MM.1S (cell line): ENCODE results near the gene SPECC1.
"Not testable (repeated sequence)": the region's sequence is repeated elsewhere in the genome, so short reads cannot be mapped to it uniquely, and the experiment has no call there.

Source experiments
- DNase-seq: peaks from one replicate; pipeline ENCODE4 v3.0.0-alpha.2; 2015
- H2AFZ ChIP-seq: fragments of 300-600 bp; sonication (generic); 2 replicates; pipeline ENCODE4 v1.6.0; 2016; ENCODE audit warnings: antibody characterized with exemption, low read length
- H3F3A ChIP-seq: fragments of 300-600 bp; sonication (generic); 2 replicates; pipeline ENCODE4 v1.6.1; 2016; ENCODE audit warnings: mild to moderate bottlenecking, antibody characterized with exemption, low read length, moderate library complexity, mixed read lengths; ENCODE audit not compliant: insufficient read depth
- H3K27ac ChIP-seq: fragments of 300-600 bp; sonication (generic); 2 replicates; pipeline ENCODE4 v1.5.1; 2016; ENCODE audit warnings: mild to moderate bottlenecking, low read length
- H3K27me3 ChIP-seq: fragments of 300-600 bp; sonication (generic); replicated peaks from 2 replicates; pipeline ENCODE4 v1.6.0; 2016; ENCODE audit warnings: low read length; ENCODE audit not compliant: insufficient read depth
- H3K36me3 ChIP-seq: fragments of 300-600 bp; sonication (generic); replicated peaks from 2 replicates; pipeline ENCODE4 v1.6.1; 2016; ENCODE audit warnings: mild to moderate bottlenecking, low read length, mixed read lengths; ENCODE audit not compliant: insufficient read depth
- H3K4me1 ChIP-seq: fragments of 300-600 bp; sonication (generic); 2 replicates; pipeline ENCODE4 v1.6.1; 2016; ENCODE audit warnings: low read length, mixed read lengths
- H3K4me2 ChIP-seq: fragments of 300-600 bp; sonication (generic); 2 replicates; pipeline ENCODE4 v1.6.0; 2016; ENCODE audit warnings: low read depth, low read length
- H3K4me3 ChIP-seq: fragments of 300-600 bp; sonication (generic); 2 replicates; pipeline ENCODE4 v1.5.1; 2016; ENCODE audit warnings: low read length, mixed read lengths
- H3K79me2 ChIP-seq: fragments of 300-600 bp; sonication (generic); 2 replicates; pipeline ENCODE4 v1.6.1; 2016; ENCODE audit warnings: mixed run types, low read length, mixed read lengths
- H3K9ac ChIP-seq: fragments of 300-600 bp; sonication (generic); 2 replicates; pipeline ENCODE4 v1.6.1; 2016; ENCODE audit warnings: low read length, mixed read lengths
- H3K9me2 ChIP-seq: fragments of 300-600 bp; sonication (generic); replicated peaks from 2 replicates; pipeline ENCODE4 v1.6.1; 2016; ENCODE audit warnings: mild to moderate bottlenecking, low read length, mixed read lengths; ENCODE audit not compliant: insufficient read depth
- H3K9me3 ChIP-seq: fragments of 300-600 bp; sonication (generic); replicated peaks from 2 replicates; pipeline ENCODE4 v1.6.1; 2016; ENCODE audit warnings: mild to moderate bottlenecking, low read length, mixed read lengths; ENCODE audit not compliant: insufficient read depth
- H4K20me1 ChIP-seq: fragments of 300-600 bp; sonication (generic); 2 replicates; pipeline ENCODE4 v1.6.1; 2016; ENCODE audit warnings: mild to moderate bottlenecking, low read length, moderate library complexity, mixed read lengths; ENCODE audit not compliant: insufficient read depth
- EZH2 ChIP-seq: fragments of 300-600 bp; sonication (generic); optimal IDR thresholded peaks from 2 replicates; pipeline ENCODE3; 2017; ENCODE audit warnings: low read depth, mild to moderate bottlenecking, antibody characterized with exemption, low read length, mixed read lengths
- EZH2phosphoT487 ChIP-seq: fragments of 300-600 bp; sonication (generic); IDR thresholded peaks from 2 replicates; pipeline ENCODE4 v1.6.1; 2018; ENCODE audit warnings: antibody characterized with exemption, low read length
- TF ChIP-seq, protein P1 (sequence below): fragments of 300-600 bp; sonication (generic); IDR thresholded peaks from 2 replicates; pipeline ENCODE4 v1.5.1; 2016; ENCODE audit warnings: antibody characterized with exemption, low read length, mixed read lengths

The SPECC1 gene, protein sequence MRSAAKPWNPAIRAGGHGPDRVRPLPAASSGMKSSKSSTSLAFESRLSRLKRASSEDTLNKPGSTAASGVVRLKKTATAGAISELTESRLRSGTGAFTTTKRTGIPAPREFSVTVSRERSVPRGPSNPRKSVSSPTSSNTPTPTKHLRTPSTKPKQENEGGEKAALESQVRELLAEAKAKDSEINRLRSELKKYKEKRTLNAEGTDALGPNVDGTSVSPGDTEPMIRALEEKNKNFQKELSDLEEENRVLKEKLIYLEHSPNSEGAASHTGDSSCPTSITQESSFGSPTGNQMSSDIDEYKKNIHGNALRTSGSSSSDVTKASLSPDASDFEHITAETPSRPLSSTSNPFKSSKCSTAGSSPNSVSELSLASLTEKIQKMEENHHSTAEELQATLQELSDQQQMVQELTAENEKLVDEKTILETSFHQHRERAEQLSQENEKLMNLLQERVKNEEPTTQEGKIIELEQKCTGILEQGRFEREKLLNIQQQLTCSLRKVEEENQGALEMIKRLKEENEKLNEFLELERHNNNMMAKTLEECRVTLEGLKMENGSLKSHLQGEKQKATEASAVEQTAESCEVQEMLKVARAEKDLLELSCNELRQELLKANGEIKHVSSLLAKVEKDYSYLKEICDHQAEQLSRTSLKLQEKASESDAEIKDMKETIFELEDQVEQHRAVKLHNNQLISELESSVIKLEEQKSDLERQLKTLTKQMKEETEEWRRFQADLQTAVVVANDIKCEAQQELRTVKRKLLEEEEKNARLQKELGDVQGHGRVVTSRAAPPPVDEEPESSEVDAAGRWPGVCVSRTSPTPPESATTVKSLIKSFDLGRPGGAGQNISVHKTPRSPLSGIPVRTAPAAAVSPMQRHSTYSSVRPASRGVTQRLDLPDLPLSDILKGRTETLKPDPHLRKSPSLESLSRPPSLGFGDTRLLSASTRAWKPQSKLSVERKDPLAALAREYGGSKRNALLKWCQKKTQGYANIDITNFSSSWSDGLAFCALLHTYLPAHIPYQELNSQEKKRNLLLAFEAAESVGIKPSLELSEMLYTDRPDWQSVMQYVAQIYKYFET

DNA sequence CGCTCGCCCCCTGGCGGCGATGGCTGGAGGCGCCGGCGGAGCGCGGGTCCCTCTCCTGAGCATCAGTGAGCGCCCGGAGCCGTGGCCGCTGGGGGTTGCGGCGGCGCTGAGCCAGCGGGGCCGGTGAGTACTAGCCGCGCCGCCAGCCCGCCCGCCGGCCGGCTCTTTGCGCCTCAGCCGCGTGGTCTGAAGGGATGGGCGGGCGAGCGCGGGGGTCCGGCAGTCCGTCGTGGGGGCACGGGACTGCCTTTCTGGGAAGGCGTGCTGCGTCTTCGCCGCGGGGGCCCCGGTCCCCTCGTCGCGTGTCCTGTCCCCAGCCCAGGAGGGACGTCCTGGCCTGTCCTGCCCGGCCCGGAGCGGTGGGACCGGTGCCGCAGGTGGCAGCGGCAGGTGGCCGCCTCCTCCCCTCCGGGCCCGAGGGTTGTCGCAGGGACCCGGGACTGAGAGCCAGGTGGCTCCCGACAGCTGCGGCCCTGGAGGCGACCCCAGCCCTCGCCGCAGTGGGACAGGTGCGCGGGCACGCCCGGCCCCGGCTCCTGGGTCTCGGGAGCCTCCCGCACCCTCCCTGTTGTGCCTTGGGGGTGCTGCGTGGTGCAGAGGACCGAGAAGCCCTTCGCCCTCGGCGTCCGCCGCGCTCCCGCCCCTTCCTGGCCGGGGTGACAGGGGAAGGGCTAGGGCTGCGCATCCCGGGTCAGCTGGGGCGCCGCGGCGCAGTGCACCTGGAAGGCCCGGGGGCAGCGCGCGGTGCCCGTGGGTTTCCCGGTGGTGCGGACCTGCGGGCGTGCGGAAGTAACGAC, at the start of gene SPECC1:
TSS of gene SPECC1 (plus strand) at position 58 of the 797 bp plus-strand sequence. CDS start 87,293 bp downstream, outside the sequence.
- no peaks in the 10 kb centered on the region for H3K9me2 ChIP-seq
- no peaks in the 10 kb centered on the region for H3K36me3 ChIP-seq
- H3K4me2 ChIP-seq, result peak within 1 kb of the TSS; percentile 79
- H3F3A ChIP-seq, result peaks cover 16% of the 10 kb centered on the region
- H3K9ac ChIP-seq, result peak within 1 kb of the TSS; percentile 70
- peaks cover 13% of the 10 kb centered on the region; the same call in 1 of the 2 replicates for H3K4me1 ChIP-seq
- H3K9me3 ChIP-seq, result no peaks in the 10 kb centered on the region
- DNase-seq, result peak; percentile 88
- no peaks in the 10 kb centered on the region for H4K20me1 ChIP-seq
- H3K79me2 ChIP-seq, result peaks cover 25% of the 10 kb centered on the region
- H2AFZ ChIP-seq, result peak within 1 kb of the TSS; percentile 96
- H3K4me3 ChIP-seq, result peak within 1 kb of the TSS; percentile 86
- H3K27me3 ChIP-seq, result 0 out of 2 replicates have a peak, but pooled peaks cover 4% of the 10 kb centered on the region
- no peak for TF ChIP-seq EZH2
- TF ChIP-seq, protein P1, sequence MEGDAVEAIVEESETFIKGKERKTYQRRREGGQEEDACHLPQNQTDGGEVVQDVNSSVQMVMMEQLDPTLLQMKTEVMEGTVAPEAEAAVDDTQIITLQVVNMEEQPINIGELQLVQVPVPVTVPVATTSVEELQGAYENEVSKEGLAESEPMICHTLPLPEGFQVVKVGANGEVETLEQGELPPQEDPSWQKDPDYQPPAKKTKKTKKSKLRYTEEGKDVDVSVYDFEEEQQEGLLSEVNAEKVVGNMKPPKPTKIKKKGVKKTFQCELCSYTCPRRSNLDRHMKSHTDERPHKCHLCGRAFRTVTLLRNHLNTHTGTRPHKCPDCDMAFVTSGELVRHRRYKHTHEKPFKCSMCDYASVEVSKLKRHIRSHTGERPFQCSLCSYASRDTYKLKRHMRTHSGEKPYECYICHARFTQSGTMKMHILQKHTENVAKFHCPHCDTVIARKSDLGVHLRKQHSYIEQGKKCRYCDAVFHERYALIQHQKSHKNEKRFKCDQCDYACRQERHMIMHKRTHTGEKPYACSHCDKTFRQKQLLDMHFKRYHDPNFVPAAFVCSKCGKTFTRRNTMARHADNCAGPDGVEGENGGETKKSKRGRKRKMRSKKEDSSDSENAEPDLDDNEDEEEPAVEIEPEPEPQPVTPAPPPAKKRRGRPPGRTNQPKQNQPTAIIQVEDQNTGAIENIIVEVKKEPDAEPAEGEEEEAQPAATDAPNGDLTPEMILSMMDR, result peak; percentile 85; the same call in 1 of the 2 replicates
- peak within 1 kb of the TSS; percentile 66; the same call in 1 of the 2 replicates for H3K27ac ChIP-seq

DNA sequence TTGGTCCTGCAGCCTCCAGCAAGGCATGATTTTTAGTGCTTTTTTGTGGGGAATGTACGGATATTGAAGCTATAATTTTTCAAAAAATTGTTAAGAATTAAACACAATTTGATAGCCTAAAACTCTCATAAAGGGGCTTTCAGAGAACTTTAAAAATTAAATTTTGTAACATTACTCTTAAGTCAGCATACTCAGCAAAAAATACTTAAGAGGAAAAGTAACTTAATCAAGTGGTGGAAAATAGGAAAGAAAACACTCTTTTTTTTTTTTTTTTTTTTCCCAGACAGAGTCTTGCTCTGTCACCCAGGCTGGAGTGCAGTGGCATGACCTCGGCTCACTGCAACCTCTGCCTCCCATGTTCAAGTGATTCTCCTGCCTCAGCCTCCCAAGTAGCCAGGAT, 46.2 kb upstream of the SPECC1 start:
- H3K36me3 ChIP-seq, H3K4me2 ChIP-seq: not testable (repeated sequence)
- H3K79me2 ChIP-seq, result peaks cover 78% of the 10 kb centered on the region

DNA sequence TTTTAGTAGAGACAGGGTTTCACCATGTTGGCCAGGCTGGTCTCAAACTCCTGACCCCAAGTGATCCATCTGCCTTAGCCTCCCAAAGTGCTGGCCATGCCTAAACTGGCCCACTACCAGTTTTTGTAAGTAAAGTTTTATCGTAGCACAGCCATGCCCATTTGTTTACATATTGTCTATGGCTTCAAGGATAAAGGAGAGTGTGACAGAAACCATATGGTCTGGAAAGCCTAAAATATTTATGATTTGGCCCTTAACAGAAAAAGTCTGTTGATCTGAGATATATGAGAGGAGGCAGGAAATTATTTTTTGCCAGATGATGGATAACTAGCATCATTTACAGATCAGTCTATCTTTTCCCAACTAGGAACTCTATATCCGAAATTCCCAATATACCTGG, 36.0 kb upstream of the SPECC1 start:
- H3K79me2 ChIP-seq, result peaks cover 95% of the 10 kb centered on the region

More for the DNA sequence above, 46.2 kb upstream of the SPECC1 start:
- not testable (repeated sequence) for H3K9me3 ChIP-seq, DNase-seq, H3K9ac ChIP-seq, H3K27ac ChIP-seq, H2AFZ ChIP-seq, H4K20me1 ChIP-seq, H3F3A ChIP-seq, H3K4me3 ChIP-seq, H3K4me1 ChIP-seq, H3K9me2 ChIP-seq, H3K27me3 ChIP-seq

More for the DNA sequence above, 36.0 kb upstream of the SPECC1 start:
- no peaks in the 10 kb centered on the region for H3K9me3 ChIP-seq
- 0 out of 2 replicates have a peak, but pooled peaks cover 4% of the 10 kb centered on the region for H3K4me1 ChIP-seq
- no peak overlapping the region for H2AFZ ChIP-seq
- H3K36me3 ChIP-seq, result 0 out of 2 replicates have a peak, but pooled peaks cover 10% of the 10 kb centered on the region
- DNase-seq, result no peak
- no peaks in the 10 kb centered on the region for H3K9me2 ChIP-seq
- H3F3A ChIP-seq, result peaks cover 4% of the 10 kb centered on the region
- H3K4me3 ChIP-seq, result no peak overlapping the region
- no peaks in the 10 kb centered on the region for H3K27me3 ChIP-seq
- no peak overlapping the region for H3K9ac ChIP-seq
- TF ChIP-seq, protein P1, result no peak
- no peak for TF ChIP-seq EZH2phosphoT487
- no peak for TF ChIP-seq EZH2
- no peak overlapping the region for H3K27ac ChIP-seq
- no peaks in the 10 kb centered on the region for H4K20me1 ChIP-seq
- H3K4me2 ChIP-seq, result no peak overlapping the region
